HepG2 (cell line): Measurements from ENCODE around the gene DKKL1. TPM values are rescaled to one million over a fixed set of nuclear protein-coding genes. Genes with fewer than 3 reads are reported as not detected.
A peak's percentile ranks its signal among the peaks of the same experiment; 100 is the strongest.
"Not testable (repeated sequence)": the region's sequence is repeated elsewhere in the genome, so short reads cannot be mapped to it uniquely, and the experiment has no call there.

Source experiments
- ATAC-seq: fragments of 200-7000 bp; cut with Tn5 transposase; 3 replicates; pipeline ENCODE4 v1.9.1; 2020; ENCODE audit warnings: mild to moderate bottlenecking, moderate library complexity
- BruUV-seq: library from RNA; stranded (reverse); fragments of 400-500 nt; replicated peaks from 2 replicates; lab custom pipeline; 2021; lab: Mats Ljungman, UMichigan
- CTCF ChIA-PET: fragments of 300-600 bp; formaldehyde crosslinking; extraction: SDS; loops from one replicate; lab custom pipeline; 2021; ENCODE audit warnings: low total read pairs, inconsistent platforms, low intra/inter-chr PET ratio; lab: Yijun Ruan, JAX
- POLR2A ChIA-PET: fragments of 350-600 bp; sonication (Branson Sonifier 250); formaldehyde crosslinking; loops from one replicate; lab custom pipeline; 2020; ENCODE audit warnings: antibody characterized with exemption, inconsistent platforms; lab: Yijun Ruan, JAX
- DNase-seq: peaks from one replicate; pipeline ENCODE4 v3.0.0-alpha.2; 2015; ENCODE audit warnings: low spot score
- FAIRE-seq: peaks from 3 replicates; lab custom pipeline; 2011; peaks lifted over from hg19 to GRCh38; lab: Jason Lieb, UNC
- H2AFZ ChIP-seq: one replicate; pipeline ENCODE4 v1.6.1; 2011; ENCODE audit warnings: low read length, inconsistent platforms
- H3K27ac ChIP-seq: fragments of 300-600 bp; 3 replicates; pipeline ENCODE4 v1.8.0; 2011; ENCODE audit warnings: mixed run types, mild to moderate bottlenecking, mixed read lengths, low read length, inconsistent platforms; ENCODE audit not compliant: insufficient read depth; ENCODE audit errors: extremely low read length
- H3K27me3 ChIP-seq, 2 experiments: fragments of 200-600 bp in 1 of 2; 2 replicates in 1 of 2; 3 replicates in 1 of 2; pipeline versions ENCODE4 v1.6.0 to v1.8.0; 2011; ENCODE audit warnings: low read length in 2 of 2, mild to moderate bottlenecking in 2 of 2, moderate library complexity in 2 of 2, inconsistent platforms in 1 of 2; ENCODE audit not compliant: insufficient read depth in 2 of 2, control insufficient read depth in 1 of 2
- H3K36me3 ChIP-seq, 2 experiments: fragments of 200-600 bp in 1 of 2; replicated peaks in 1 of 2; 2 replicates in 1 of 2; 3 replicates in 1 of 2; pipeline versions ENCODE4 v1.5.1 to v1.8.0; 2011; ENCODE audit warnings: low read length in 2 of 2, inconsistent platforms in 1 of 2; ENCODE audit not compliant: insufficient read depth in 2 of 2, control insufficient read depth in 1 of 2
- H3K4me1 ChIP-seq: 2 replicates; pipeline ENCODE4 v1.5.1; 2012; ENCODE audit warnings: low read length, inconsistent platforms; ENCODE audit not compliant: insufficient read depth
- H3K4me2 ChIP-seq: 2 replicates; pipeline ENCODE4 v1.6.0; 2011; ENCODE audit warnings: low read depth, low read length, inconsistent platforms
- H3K4me3 ChIP-seq, 3 experiments: fragments of 200-600 bp in 1 of 3; sonication (generic), shearing (Covaris generic) in 1 of 3; replicated peaks in 1 of 3; 2 replicates each; pipeline ENCODE4 v1.5.1; 2011 to 2016; ENCODE audit warnings: low read length in 3 of 3, inconsistent platforms in 2 of 3, low read depth in 2 of 3, mild to moderate bottlenecking in 2 of 3, control low read depth in 1 of 3, mixed read lengths in 1 of 3; ENCODE audit not compliant: insufficient read depth in 1 of 3
- H3K79me2 ChIP-seq: one replicate; pipeline ENCODE4 v1.6.1; 2011; ENCODE audit warnings: low read length, inconsistent platforms; ENCODE audit not compliant: insufficient read depth
- H3K9ac ChIP-seq: 2 replicates; pipeline ENCODE4 v1.6.0; 2011; ENCODE audit warnings: mild to moderate bottlenecking, low read depth, low read length, inconsistent platforms; ENCODE audit not compliant: insufficient read depth
- H3K9me3 ChIP-seq: 2 replicates; pipeline ENCODE4 v1.5.1; 2012; ENCODE audit warnings: mild to moderate bottlenecking, low read length
- H4K20me1 ChIP-seq: 2 replicates; pipeline ENCODE4 v1.6.0; 2011; ENCODE audit warnings: inconsistent platforms, mild to moderate bottlenecking, low read length, moderate library complexity; ENCODE audit not compliant: insufficient read depth
- ATF7 ChIP-seq, 2 experiments: fragments of 450-650 bp in 1 of 2; sonication (generic) in 1 of 2; formaldehyde crosslinking in 1 of 2; IDR thresholded peaks; 2 replicates each; pipeline versions ENCODE4 v1.4.0 to v1.6.1; 2016 to 2020; ENCODE audit warnings: antibody characterized with exemption in 1 of 2, mild to moderate bottlenecking in 1 of 2, missing genetic modification reagents in 1 of 2
- CEBPB ChIP-seq: IDR thresholded peaks from 2 replicates; pipeline ENCODE4 v1.6.1; 2011; ENCODE audit warnings: low read depth, low read length, improper control_type of control experiment, borderline replicate concordance
- SP1 ChIP-seq, 2 experiments: fragments of 450-650 bp in 1 of 2; sonication (generic) in 1 of 2; formaldehyde crosslinking in 1 of 2; IDR thresholded peaks; 2 replicates each; pipeline versions ENCODE4 v1.4.0 to v1.6.1; 2016 to 2020; ENCODE audit warnings: missing genetic modification reagents in 1 of 2
- TSC22D2 ChIP-seq: sonication (generic); formaldehyde crosslinking; IDR thresholded peaks from 2 replicates; pipeline ENCODE4 v1.5.1; 2020; ENCODE audit warnings: missing genetic modification reagents, mild to moderate bottlenecking, borderline replicate concordance
- ZNF569 ChIP-seq: sonication (generic); formaldehyde crosslinking; IDR thresholded peaks from 2 replicates; pipeline ENCODE4 v1.5.0; 2020; ENCODE audit warnings: mild to moderate bottlenecking, missing genetic modification reagents, moderate library complexity, borderline replicate concordance
- ZNF598 ChIP-seq: sonication (generic); formaldehyde crosslinking; IDR thresholded peaks from 2 replicates; pipeline ENCODE4 v1.5.1; 2020; ENCODE audit warnings: mild to moderate bottlenecking, missing genetic modification reagents, borderline replicate concordance
- ZNF841 ChIP-seq: sonication (generic); formaldehyde crosslinking; IDR thresholded peaks from 2 replicates; pipeline ENCODE4 v1.8.1; 2023; ENCODE audit warnings: missing genetic modification reagents, borderline replicate concordance
- WGBS: methylation state at CpG from one replicate; pipeline ENCODE4 v1.1.6; 2017; ENCODE audit warnings: low lambda C conversion rate; 5-methylcytosine and 5-hydroxymethylcytosine counted together
- in situ Hi-C: cut with HindIII; loops from 2 replicates; pipeline ENCODE4 v1.10.0; 2017; ENCODE audit warnings: low pct_unique_long_range_greater_than_20kb; ENCODE audit not compliant: extremely low pct_ligation_motif_present
- intact Hi-C: fragments of 100-400 bp; cut with micrococcal nuclease; formaldehyde crosslinking; loops from one replicate; pipeline ENCODE4 v1.10.0; 2022; ENCODE audit not compliant: unreplicated experiment
- polyA plus RNA-seq, 8 experiments: library from polyadenylated mRNA; depleted of rRNA in 3 of 8; stranded (reverse) in 7 of 8; unstranded in 1 of 8; fragments of >200 nt; fragmentation: Illumina TruSeq in 4 of 8; extraction: Trizol in 4 of 8; gene quantifications; 2 replicates each; pipeline versions ENCODE4 v1.2.1 to v1.2.3, GENCODE V29; 2011 to 2016; ENCODE audit warnings: low read depth in 4 of 8, missing spikeins in 1 of 8, mixed read lengths in 1 of 8; ENCODE audit not compliant: insufficient read depth in 1 of 8
- total RNA-seq, 5 experiments: library from RNA; depleted of rRNA; stranded (reverse); fragments of >200 nt; fragmentation: Illumina TruSeq; extraction: Trizol; gene quantifications; 2 replicates each; pipeline ENCODE4 v1.2.3, GENCODE V29; 2016; ENCODE audit warnings: low read depth in 1 of 5
- TF ChIP-seq, protein P1 (sequence below): sonication (generic); formaldehyde crosslinking; IDR thresholded peaks from 2 replicates; pipeline ENCODE4 v1.4.0; 2020; ENCODE audit warnings: mild to moderate bottlenecking, missing genetic modification reagents

The DKKL1 gene
- total and polyA plus RNA-seq, 2 of the 13 experiments (the other 11 are each of a cell fraction or from before 2014, with no cell fraction given) = 0.30 to 0.31 TPM

DNA sequence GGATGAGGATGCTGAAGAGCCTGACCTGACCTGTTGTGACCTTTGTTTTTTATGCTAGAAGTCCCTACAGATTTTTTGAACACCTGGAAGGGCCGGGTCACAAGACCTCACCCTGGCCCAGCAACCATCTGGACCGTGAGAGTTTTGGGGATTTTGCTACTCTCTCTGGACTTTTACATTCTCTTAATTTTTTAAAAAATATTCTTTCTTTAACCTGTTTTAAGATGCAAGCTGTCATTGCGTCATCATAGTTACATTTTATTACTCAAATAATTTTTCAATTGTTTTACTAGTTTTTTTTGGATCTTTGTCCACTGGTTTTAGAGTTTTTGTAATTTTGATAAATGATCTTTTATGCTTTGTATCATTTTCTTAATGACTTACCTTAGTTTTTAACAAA, 7.5 kb downstream of the DKKL1 start:
- Histone ChIP-seq H3K36me3 (no peaks in the 10 kb centered on the region), H4K20me1 (no peaks in the 10 kb centered on the region), H3K9me3 (peaks cover 11% of the 10 kb centered on the region), H3K4me3 (no peak overlapping the region), H3K27me3 (peaks cover 1 to 5% of the 10 kb centered on the region in 2 experiments; a peak in 2 of 5 replicates), H3K79me2 (no peaks in the 10 kb centered on the region), H3K9ac (no peak overlapping the region), H3K4me1 (no peaks in the 10 kb centered on the region), H2AFZ (no peak overlapping the region), H3K27ac (no peak overlapping the region), H3K4me2 (no peak overlapping the region)
- no TSS peak for BruUV-seq
- no peak for FAIRE-seq
- 8% methylated on average over 3 of the region's 3 CpGs for WGBS
- TF ChIP-seq ZNF598 (CRISPR knock-in tag) = no peak
- TF ChIP-seq CEBPB = peak; percentile 5; the same call in 1 of the 2 replicates
- TF ChIP-seq ATF7 (IDR thresholded peaks at IDR 0.05) = peak; percentile 51
- no peak for TF ChIP-seq ATF7 (CRISPR knock-in tag; IDR thresholded peaks at IDR 0.05)
- TF ChIP-seq TSC22D2 (CRISPR knock-in tag) = no peak
- TF ChIP-seq, protein P1, sequence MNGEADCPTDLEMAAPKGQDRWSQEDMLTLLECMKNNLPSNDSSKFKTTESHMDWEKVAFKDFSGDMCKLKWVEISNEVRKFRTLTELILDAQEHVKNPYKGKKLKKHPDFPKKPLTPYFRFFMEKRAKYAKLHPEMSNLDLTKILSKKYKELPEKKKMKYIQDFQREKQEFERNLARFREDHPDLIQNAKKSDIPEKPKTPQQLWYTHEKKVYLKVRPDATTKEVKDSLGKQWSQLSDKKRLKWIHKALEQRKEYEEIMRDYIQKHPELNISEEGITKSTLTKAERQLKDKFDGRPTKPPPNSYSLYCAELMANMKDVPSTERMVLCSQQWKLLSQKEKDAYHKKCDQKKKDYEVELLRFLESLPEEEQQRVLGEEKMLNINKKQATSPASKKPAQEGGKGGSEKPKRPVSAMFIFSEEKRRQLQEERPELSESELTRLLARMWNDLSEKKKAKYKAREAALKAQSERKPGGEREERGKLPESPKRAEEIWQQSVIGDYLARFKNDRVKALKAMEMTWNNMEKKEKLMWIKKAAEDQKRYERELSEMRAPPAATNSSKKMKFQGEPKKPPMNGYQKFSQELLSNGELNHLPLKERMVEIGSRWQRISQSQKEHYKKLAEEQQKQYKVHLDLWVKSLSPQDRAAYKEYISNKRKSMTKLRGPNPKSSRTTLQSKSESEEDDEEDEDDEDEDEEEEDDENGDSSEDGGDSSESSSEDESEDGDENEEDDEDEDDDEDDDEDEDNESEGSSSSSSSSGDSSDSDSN (CRISPR knock-in tag) = no peak
- no peak for TF ChIP-seq ZNF841
- no peak for TF ChIP-seq SP1 (IDR thresholded peaks at IDR 0.05)
- TF ChIP-seq SP1 (CRISPR knock-in tag; IDR thresholded peaks at IDR 0.05) = no peak
- TF ChIP-seq ZNF569 (CRISPR knock-in tag) = no peak
- ChIA-PET POLR2A (no interaction called here), CTCF (no interaction called here)
- intact Hi-C loops = no loop called here
- no peak for DNase-seq
- in situ Hi-C loops = no loop called here
- ATAC-seq = no peak

DNA sequence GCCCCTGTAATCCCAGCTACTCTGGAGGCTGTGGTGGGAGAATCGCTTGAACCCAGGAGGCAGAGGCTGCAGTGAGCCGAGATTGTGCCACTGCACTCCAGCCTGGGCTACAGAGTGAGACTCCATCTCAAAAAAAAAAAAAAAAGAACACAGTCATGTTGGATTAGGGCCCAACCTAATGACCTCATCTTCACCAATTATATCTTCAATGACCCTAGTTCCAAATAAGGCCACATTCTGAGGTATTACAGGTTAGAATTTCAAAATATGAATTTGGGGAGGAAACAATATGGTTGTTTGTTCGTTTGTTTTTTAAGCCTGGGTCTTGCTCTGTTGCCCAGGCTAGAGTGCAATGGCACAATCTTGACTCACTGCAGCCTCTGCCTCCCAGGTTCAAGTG, 9.5 kb downstream of the DKKL1 start:
- H3K9ac ChIP-seq, H3K27ac ChIP-seq, H3K4me2 ChIP-seq, H3K79me2 ChIP-seq, intact Hi-C loops, in situ Hi-C loops, H4K20me1 ChIP-seq, H2AFZ ChIP-seq, POLR2A ChIA-PET, H3K27me3 ChIP-seq, H3K4me3 ChIP-seq, H3K4me1 ChIP-seq, ATAC-seq, BruUV-seq, H3K36me3 ChIP-seq, CTCF ChIA-PET, DNase-seq, FAIRE-seq: not testable (repeated sequence)
- WGBS = 11% methylated on average over 3 of the region's 3 CpGs
- H3K9me3 ChIP-seq = peaks cover 11% of the 10 kb centered on the region
